Heart left ventricle (tissue), 16 donors: ENCODE measurements around the gene DYNLT2. TPM values are rescaled to one million over a fixed set of nuclear protein-coding genes. Genes with fewer than 3 reads are reported as not detected.

Experiments
- ATAC-seq, 4 donors: fragments of 200-7000 bp; cut with Tn5 transposase; one replicate each; pipeline ENCODE4 v1.9.1; 2020 to 2022; ENCODE audit warnings: moderate library complexity in 4 of 4, mild to moderate bottlenecking in 3 of 4, moderate number of reproducible peaks in 1 of 4
- DNase-seq, 5 donors: peaks; one replicate each; pipeline ENCODE4 v3.0.0-alpha.2; 2020
- H3K27ac ChIP-seq, 12 donors: fragments of 200-600 bp; sonication (generic) in 4 of 12; one replicate each; pipeline versions ENCODE4 v1.5.0 to v1.8.0; 2016 to 2022; ENCODE audit warnings: mild to moderate bottlenecking in 2 of 12
- H3K27me3 ChIP-seq, 9 donors: fragments of 200-600 bp; sonication (generic) in 2 of 9; one replicate each; pipeline versions ENCODE4 v1.5.1 to v1.8.0; 2016 to 2022; ENCODE audit warnings: mild to moderate bottlenecking in 3 of 9
- H3K36me3 ChIP-seq, 9 donors: fragments of 200-600 bp; sonication (generic) in 2 of 9; one replicate each; pipeline versions ENCODE4 v1.5.0 to v1.8.0; 2018 to 2022; ENCODE audit warnings: mild to moderate bottlenecking in 2 of 9
- H3K4me1 ChIP-seq, 12 donors: fragments of 200-600 bp; sonication (generic) in 4 of 12; one replicate each; pipeline versions ENCODE4 v1.5.0 to v1.8.0; 2016 to 2022; ENCODE audit warnings: mild to moderate bottlenecking in 3 of 12
- H3K4me3 ChIP-seq, 12 donors: fragments of 200-600 bp; sonication (generic) in 4 of 12; one replicate each; pipeline versions ENCODE4 v1.5.0 to v1.8.0; 2017 to 2022; ENCODE audit warnings: mild to moderate bottlenecking in 9 of 12, moderate library complexity in 4 of 12
- H3K9me3 ChIP-seq, 12 donors: fragments of 200-600 bp; sonication (generic) in 4 of 12; one replicate each; pipeline versions ENCODE4 v1.5.0 to v1.8.0; 2016 to 2022; ENCODE audit warnings: mild to moderate bottlenecking in 1 of 12
- CTCF ChIP-seq, 12 donors: fragments of 200-600 bp; sonication (generic) in 4 of 12; IDR thresholded peaks; one replicate each; pipeline versions ENCODE4 v1.5.0 to v1.8.0; 2018 to 2022; ENCODE audit warnings: antibody characterized with exemption in 12 of 12, mild to moderate bottlenecking in 5 of 12
- POLR2A ChIP-seq, 2 donors: fragments of 450-650 bp; IDR thresholded peaks; one replicate each; pipeline ENCODE4 v1.6.1; 2017; ENCODE audit warnings: antibody characterized with exemption in 2 of 2, mild to moderate bottlenecking in 2 of 2, moderate library complexity in 2 of 2
- WGBS, 4 donors: extraction: QIAGEN DNeasy Blood & Tissue Kit in 2 of 4; methylation state at CpG; one replicate each; pipeline versions ENCODE4 v1.1.5 to v1.1.7; 2013 to 2018; 5-methylcytosine and 5-hydroxymethylcytosine counted together
- intact Hi-C, 10 donors: fragments of 100-400 bp; cut with DNase I; formaldehyde crosslinking; loops; one replicate each; pipeline versions ENCODE4 v1.11.1 to v1.14.2; 2022
- polyA plus RNA-seq, 2 donors: library from polyadenylated mRNA; stranded (reverse); fragments of 200-250 nt; gene quantifications; one replicate each; pipeline ENCODE4 v1.2.3, GENCODE V29; 2013
- total RNA-seq, 9 donors: library from RNA; depleted of rRNA in 2 of 9; stranded (reverse); fragments of >200 nt in 2 of 9; fragmentation: NEBNext Ultra II Directional in 3 of 9; extraction: Animal tissue kit (Norgen Biotek cat#: 25700) in 3 of 9; gene quantifications; one replicate each; pipeline versions ENCODE4 v1.1.0 to v1.2.4, GENCODE V29; 2016 to 2023
- donor health status: ischemic (EF 13 %, LVEDD 7.1; RV severe dilation, severe dysfunction).
- donor health status: healthy with polysubstance abuse.
- donor health status: DM: no; HTN: yes; CAD: no.
- donor health status: DM: no; HTN: no; CAD: no.
- donor health status: ischemic (EF 25% LVEDD 6.9; RV normal size, moderate dysfunction).
- donor health status: ischemic (EF 25% LVEDD 5.7; RV mildly dilated, moderate dysfunction).
- donor health status: healthy.
- donor health status: DM: yes; HTN: yes; CAD: no.
- donor health status: ischemic (EF 35%, LVEDD 5.7; RV mildly dilated, moderate dysfunction).
- donor health status: nonischemic (EF 11% LVEDD 7.7; RV severe dilation, severe dysfunction).
- donor health status: DM: yes; HTN: yes; CAD: no.
- donor health status: PGD.
- donor health status: ischemic (EF 29% LVEDD 5.4; RV normal size, mild dysfunction).
- donor health status: nonischemic (EF 23%, LVEDD 6.1; RV moderate dilation, normal function).

The DYNLT2 gene
- total and polyA plus RNA-seq, 11 donors, result 0.49 to 1.5 (median 0.67) TPM

GRCh38 chr6:169710009-169710408 lies 41.4 kb downstream of the DYNLT2 start:
- H3K4me1 ChIP-seq, result peaks cover 0 to 14% (median 2%) of the 10 kb centered on the region in 12 donors
- H3K4me3 ChIP-seq, result no peak overlapping the region
- H3K36me3 ChIP-seq, result peaks cover 0 to 98% (median 73%) of the 10 kb centered on the region in 9 donors
- DNase-seq (no peak), ATAC-seq (no peak)
- H3K9me3 ChIP-seq, result no peaks in the 10 kb centered on the region
- H3K27me3 ChIP-seq, result no peaks in the 10 kb centered on the region
- intact Hi-C loops, result no loop called here
- TF ChIP-seq CTCF (IDR thresholded peaks at IDR 0.05) (no peak), POLR2A (IDR thresholded peaks at IDR 0.05) (no peak)
- H3K27ac ChIP-seq, result no peak overlapping the region
- WGBS, 4 donors, result 70 to 83% (median 79%) methylated on average over 3 of the region's 3 CpGs

- peaks cover 0 to 21% (median 6%) of the 10 kb centered on the region in 12 donors for H3K4me1 ChIP-seq
- DNase-seq (no peak), ATAC-seq (no peak)
- intact Hi-C loops, result loop anchor here in 2 of 10 donors (10.0 kb wide), 2 partner anchors 46 to 754 kb away; partner anchors contain the start of genes DYNLT2 (in 1 of the 2) and ERMARD (in 1 of the 2)
- H3K27me3 ChIP-seq, result no peaks in the 10 kb centered on the region
- no peak for TF ChIP-seq CTCF (IDR thresholded peaks at IDR 0.05)
- no peak for TF ChIP-seq POLR2A (IDR thresholded peaks at IDR 0.05)
- no peak overlapping the region for H3K4me3 ChIP-seq
- no peaks in the 10 kb centered on the region for H3K9me3 ChIP-seq
- no peak overlapping the region for H3K27ac ChIP-seq
- peaks cover 0 to 98% (median 73%) of the 10 kb centered on the region in 9 donors for H3K36me3 ChIP-seq
These were observed 42.1 kb downstream of the DYNLT2 start for GRCh38 chr6:169709293-169709692.

DNA sequence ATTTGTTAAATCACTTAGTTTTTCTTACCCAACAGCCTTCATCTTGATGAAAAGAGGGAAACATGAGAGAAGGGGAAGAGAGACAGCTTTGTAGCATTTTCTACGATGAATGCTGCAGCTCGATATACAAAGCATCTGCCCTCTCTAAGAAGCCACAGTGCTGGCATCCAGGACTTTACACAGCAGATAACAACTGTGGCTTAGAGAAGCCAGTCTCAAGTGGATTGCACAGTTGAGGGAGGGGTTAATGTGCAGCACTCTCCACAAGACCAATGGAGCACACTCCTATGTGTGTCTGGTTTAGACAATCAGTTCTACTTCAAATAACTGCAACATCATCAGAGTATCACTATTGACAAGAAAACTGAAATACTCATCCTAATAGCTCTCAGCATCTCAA lies 43.6 kb downstream of the DYNLT2 start:
- 45 to 74% (median 60%) methylated on average over 2 of the region's 2 CpGs for WGBS, 4 donors
- no peak for DNase-seq
- ATAC-seq, result peak in 2 of 4 donors; percentile 50
- Histone ChIP-seq H3K27me3 (no peaks in the 10 kb centered on the region), H3K27ac (no peak overlapping the region), H3K36me3 (peaks cover 0 to 93% (median 71%) of the 10 kb centered on the region in 9 donors), H3K4me1 (peaks cover 0 to 37% (median 21%) of the 10 kb centered on the region in 12 donors), H3K9me3 (no peaks in the 10 kb centered on the region), H3K4me3 (no peak overlapping the region)
- no peak for TF ChIP-seq POLR2A (IDR thresholded peaks at IDR 0.05)
- TF ChIP-seq CTCF (IDR thresholded peaks at IDR 0.05), result no peak
- intact Hi-C loops, result loop anchor here in 2 of 10 donors (10.0 kb wide), 2 partner anchors 47 to 753 kb away; partner anchors contain the start of genes DYNLT2 (in 1 of the 2) and ERMARD (in 1 of the 2)

GRCh38 chr6:169702840-169703246 lies 48.5 kb downstream of the DYNLT2 start:
- WGBS, 4 donors, result 3 to 11% (median 7%) methylated on average over 11 to 22 of the region's 22 CpGs
- Histone ChIP-seq H3K36me3 (peaks cover 0 to 43% (median 22%) of the 10 kb centered on the region in 9 donors), H3K27me3 (no peaks in the 10 kb centered on the region), H3K27ac (peak overlapping the region in 10 of 12 donors; percentile 89 to 97 (median 94)), H3K9me3 (no peaks in the 10 kb centered on the region), H3K4me3 (peak overlapping the region; percentile 72 to 99 (median 88)), H3K4me1 (peaks cover 0 to 52% (median 30%) of the 10 kb centered on the region in 12 donors)
- intact Hi-C loops, result loop anchor here in 5 of 10 donors (1.0 to 10.0 kb wide), 6 partner anchors 20 to 748 kb away; partner anchors contain the start of genes DYNLT2 (in 3 of the 5) and ERMARD (in 3 of the 5)
- TF ChIP-seq CTCF (IDR thresholded peaks at IDR 0.05) (no peak), POLR2A (IDR thresholded peaks at IDR 0.05) (no peak)
- DNase-seq, result no peak
- no peak for ATAC-seq
